Measurements from ENCODE around the gene FAM219A.

Gene FAM219A

DNA sequence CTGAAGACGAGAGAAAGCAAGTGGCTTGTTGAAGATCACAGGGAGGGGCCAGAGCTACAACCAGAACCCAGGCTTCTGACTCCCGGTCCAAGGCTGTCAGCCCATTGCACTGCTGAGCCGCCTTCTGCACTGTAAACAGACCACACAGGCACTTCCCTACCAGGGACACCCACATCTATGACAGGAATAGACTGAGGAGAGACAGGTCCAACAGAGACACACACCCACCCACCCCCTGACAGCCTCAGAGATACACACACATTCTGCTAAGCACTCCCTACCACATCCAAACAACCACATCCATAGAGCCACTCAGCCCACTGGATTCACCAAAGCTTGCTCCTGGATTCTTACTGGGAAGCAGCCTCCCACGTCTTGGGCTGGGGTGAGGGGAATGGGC lies 58.6 kb downstream of the FAM219A start:
- no peak for DNase-seq

DNA sequence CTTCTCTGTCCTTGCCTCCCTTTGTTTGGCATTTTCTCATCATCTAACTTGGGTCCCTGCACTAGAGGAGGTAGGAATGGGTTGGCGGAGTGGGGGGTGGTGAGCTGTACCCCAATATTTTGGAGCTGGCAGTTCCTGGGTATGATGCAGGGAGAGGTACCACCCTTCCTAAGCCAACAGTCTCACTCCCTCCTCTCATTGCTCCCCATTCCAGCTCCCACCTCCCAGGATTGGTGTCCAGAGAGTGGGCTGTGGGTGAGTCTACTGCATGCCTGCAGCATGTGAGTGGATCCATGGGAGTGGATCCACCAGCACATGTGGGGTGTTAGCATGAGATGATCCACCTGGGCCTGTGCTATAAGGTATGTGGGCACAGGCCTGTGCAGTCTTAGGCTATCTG lies 59.5 kb downstream of the FAM219A start:
- DNase-seq, result no peak

DNA sequence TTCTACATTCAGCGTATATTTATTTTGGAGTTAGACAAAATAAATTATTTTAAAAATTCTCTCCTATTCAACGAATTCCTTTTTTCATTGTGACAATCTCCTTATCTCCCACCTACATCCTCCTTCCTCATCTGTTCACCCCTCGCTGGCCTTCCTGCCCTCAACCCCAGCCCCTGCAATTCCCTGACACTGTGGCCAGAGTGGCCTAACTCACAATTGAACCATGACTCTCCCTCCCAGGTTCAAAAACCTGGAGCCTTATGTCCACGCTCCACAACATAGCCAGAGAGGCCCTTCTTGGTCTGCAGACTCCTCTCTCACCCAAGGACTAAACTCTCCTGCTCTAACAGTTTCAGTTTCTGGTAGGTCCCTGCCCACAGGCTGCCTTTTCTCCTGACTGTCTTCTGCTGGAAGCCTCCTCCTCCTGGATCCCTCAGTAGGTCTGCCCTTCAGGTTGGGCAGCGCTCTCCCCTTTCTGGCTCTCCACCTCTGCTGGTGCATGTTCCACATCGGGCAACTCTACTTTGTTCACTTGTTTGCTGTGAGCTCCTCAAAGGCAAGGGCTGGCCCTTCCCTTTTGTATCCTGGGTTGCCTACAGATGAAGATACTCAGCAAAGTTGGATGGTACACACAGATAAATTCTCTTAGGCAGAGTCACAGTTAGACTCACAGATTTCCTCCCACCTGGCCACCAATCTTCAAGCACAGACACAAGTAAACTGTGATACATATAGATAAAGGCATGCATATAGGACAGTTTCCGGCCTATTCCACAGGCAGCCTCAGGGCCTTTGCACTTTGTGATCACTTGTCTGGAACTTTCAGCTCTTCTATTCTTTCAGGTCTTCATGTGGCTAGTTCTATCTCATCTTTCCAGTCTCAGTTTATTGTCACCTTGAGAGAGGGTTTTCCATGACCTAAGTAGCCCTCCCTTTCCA lies 61.8 kb downstream of the FAM219A start:
- no peak for DNase-seq

- DNase-seq, result no peak
Observed at GRCh38 chr9:34392511-34392910, 65.9 kb downstream of the FAM219A start.

GRCh38 chr9:34387239-34387638 lies 71.1 kb downstream of the FAM219A start:
- DNase-seq, result no peak

GRCh38 chr9:34386656-34387055 lies 71.7 kb downstream of the FAM219A start:
- no peak for DNase-seq

DNA sequence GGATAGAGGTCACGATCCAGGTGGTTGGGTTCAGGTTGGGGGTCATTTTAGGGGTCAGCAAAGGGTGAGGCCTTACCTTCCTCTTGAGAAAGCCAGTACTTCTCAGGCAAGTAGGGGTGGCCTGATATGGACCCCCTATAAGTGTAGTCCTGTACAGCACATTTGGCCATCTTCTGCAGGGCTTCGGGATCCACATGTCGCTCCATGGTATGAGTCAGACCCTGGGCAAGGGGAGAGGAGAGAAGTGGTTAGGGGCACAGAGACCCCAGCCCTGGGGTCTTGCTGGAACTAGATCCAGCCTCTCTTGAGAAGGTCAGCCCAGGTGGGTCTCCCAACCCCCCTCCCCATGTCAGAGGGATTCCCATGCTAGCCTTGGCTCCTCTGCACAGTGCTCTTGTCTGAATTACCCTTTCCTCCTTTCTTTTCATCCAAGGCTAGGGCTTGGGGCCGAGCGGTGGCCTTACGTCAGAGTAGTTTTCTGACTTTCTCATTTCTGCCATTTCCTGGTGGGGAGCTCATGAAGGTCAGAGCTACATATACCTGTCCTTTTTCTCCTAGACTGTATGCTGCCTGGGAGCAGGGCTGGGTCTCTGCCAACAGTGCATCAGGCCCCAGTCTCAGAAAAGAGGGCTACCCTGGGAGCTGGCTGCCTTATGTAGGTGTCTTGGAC lies 72.7 kb downstream of the FAM219A start:
- no peak for DNase-seq

DNA sequence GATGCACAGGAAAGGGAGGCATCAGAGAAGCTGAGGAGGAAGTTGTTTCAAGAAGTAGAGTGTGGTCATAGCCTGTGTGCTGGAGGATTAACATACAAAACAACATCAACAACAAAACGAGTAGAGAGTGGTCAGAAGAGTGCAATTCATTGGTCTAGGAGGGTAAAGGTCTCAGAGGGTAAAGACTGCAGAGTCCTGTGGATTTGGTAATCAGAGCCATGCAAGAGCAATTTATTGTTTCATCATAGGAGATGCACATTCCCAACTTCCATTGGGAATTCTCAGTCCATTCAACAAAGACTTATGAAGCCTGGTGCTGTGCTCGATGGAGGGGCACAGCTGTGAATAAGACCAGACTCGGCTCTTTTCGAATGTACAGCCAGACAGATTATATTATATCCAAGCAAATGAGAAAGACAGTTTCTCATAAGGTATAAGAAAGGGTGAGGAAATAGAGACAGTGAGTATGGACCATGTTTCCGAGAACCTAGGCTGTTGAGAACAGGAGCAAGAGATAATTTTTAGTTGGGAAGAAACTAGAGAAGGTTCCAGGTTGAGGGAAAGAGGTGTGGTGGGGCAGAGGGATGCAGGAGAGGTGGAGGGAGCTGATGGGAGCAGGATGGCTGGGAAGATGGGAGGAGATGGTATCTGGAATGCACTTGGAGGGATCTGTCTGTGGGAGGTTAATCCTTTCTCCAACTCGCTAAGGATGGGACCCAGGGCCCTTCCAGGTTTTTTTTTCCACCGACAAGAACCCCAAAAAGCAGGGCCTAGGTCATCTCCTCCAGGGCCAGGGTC lies 73.8 kb downstream of the FAM219A start:
- DNase-seq, result no peak

DNA sequence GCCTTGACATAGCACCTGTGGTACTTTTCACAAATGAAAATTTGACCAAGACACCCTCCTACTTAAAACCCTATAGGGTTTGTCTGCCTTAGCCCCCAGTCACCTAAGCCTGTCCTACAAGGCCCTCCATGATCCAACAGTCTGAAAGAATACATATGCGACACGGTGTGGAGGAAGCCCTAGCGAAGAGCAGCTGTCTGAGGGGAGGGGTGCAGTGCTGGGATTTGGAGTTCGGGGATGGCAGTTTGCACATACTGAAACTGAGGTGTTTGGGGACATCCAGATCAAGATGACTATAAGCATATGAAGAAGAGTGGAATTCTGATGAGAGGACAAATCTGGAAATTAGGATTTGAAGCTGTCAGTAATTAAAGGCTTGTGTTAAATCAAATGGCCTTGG lies 74.5 kb downstream of the FAM219A start:
- DNase-seq, result no peak

GRCh38 chr9:34382879-34383278 lies 75.5 kb downstream of the FAM219A start:
- DNase-seq, result no peak

GRCh38 chr9:34382054-34382453 lies 76.3 kb downstream of the FAM219A start:
- DNase-seq, result no peak

- no peak for DNase-seq
Observed at GRCh38 chr9:34381323-34381722, 77.0 kb downstream of the FAM219A start.

- peak; percentile 76 for DNase-seq
Observed at GRCh38 chr9:34380511-34381315, 77.7 kb downstream of the FAM219A start.

GRCh38 chr9:34380034-34380510 lies 78.3 kb downstream of the FAM219A start:
- no peak for DNase-seq

DNA sequence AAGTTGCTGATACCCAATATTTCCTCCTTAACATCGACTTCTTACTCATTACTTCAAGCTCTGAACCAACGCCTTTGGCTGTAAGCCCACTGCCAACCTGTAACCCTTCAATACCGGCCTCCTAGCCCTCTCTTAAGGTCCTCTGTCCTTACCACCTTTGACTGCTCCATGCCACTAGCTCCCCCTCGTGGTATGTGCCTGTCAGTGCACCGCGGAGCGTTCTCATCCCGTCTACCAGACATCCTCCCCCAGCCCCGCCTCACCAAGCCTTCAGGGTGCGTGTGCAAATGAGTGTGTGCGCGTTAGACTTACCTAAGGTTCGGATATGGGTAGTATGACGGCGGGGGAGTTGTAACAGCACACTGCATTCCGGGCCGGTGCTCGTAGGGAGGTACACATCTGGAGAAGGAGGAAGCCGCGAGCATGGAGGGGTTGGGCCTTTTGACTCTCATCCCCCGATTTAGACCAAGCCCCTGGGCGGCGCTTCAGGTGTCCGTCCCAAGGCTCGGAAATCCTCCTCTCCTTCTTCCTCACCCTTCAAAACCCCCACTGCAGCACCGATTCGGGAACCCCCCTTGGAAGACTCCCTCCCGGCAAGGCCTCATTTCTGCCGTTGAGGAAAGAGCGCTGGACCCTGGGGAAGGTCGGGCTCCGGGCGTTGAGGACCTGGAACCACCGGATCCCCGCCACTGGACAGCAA lies 78.9 kb downstream of the FAM219A start:
- peak; percentile 91 for DNase-seq

- no peak for DNase-seq
Observed at GRCh38 chr9:34378376-34379060, 79.9 kb downstream of the FAM219A start.

DNA sequence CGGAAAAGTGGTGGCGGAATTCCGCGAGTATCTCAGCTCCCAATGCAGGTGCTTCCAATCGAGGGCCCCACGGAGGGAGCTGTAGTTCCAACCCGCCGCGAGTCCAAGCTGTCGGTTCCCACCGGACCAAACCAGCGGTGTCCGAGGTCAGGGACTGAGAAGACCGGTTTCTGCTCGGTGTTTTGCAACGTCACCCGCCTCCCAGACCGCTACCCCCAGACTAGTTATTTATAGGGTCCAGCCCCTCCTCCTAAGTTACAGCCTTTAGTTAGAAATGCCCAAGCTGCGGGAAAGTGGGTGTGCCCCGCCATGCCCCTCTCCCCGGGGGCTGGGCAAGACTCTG lies 81.0 kb downstream of the FAM219A start:
- no peak for DNase-seq

DNA sequence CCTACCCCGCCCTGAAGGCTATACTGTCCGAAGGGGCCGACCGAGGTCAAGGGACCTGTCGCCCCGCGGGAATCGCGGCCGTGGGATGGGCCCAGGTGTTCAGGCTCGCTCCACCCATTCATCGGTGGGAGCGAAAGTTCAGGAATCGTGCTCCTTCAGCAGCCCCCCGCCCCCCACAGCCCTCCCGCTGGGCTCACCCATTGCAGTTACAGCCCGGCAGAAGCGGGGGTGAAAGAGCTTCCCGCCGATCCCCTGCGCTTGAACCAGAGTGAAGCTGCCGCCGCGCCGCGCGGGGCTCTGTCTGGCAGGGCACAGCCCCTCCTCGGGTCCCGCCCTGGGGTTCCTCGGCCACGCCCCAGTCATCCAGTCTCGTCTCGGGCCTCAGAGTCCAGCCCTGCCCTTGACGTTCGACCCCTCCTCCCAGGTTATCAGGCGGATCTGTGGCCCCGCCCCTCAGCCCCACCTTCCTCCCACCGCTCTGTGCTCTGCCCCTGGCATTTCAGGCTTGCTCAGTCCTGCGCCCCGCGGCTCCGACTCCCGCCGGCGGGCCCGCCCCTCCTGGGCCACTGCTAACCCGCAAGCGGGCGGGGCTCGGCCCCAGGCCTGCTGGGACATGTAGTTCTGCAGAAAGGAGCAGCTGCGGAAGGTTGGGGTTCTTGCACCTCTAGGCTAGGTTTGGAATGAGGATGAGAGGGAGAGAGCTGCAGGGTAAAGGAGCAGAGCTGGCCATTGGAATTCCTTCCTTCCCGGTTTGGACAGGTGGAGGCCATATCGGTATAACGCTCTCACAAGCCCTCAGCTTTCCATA lies 81.6 kb downstream of the FAM219A start, which contains the start of gene MYORG:
TSS of gene MYORG (minus strand) at position 303 of the 808 bp plus-strand sequence. CDS start 3,955 bp downstream, outside the sequence.
- DNase-seq, result peak; percentile 95

DNA sequence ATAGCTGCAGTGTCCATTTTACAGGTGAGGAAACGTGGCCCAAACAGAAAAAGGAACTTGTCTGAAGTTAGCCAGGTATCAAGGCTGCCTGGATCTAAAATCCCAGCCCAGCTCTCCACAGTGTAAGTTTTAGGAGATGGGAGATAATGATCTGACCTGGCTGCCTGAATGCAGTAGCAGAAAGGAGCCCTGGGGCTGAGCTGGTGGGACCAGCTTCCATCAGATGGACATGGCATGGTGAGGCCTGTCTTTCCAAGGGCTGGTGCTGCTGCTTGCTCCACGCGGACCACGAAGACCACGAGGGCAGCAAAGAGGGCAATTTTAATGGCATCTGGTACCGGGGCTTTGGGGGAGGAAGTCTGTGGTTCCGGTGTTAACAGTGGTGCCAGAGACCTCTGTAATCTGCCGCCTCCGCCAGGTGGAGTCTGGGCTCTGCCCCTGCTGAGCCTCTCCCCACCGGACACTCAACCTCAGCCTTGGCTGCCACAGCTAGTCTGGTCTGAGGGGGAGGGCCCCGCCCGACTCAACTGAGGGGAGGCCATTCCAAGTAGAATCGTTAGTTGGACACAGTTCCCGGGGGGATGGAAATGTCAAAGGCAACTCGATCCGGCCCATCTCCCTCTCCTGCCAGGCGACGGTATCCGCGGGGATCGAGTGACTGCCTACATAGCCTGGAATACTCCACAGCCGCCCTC lies 82.3 kb downstream of the FAM219A start:
- DNase-seq, result peak; percentile 45

All from activated CD4-positive, alpha-beta T cell treated with anti-CD3 and anti-CD28 coated beads, Interleukin-2, amount 50 U/mL, for 1 hour (primary cell).